ENCODE data around the gene GSTM1.
"Not testable (repeated sequence)": the region's sequence is repeated elsewhere in the genome, so short reads cannot be mapped to it uniquely, and the experiment has no call there.

Gene GSTM1

GRCh38 chr1:109697861-109698260 lies 10.2 kb downstream of the GSTM1 start:
- DNase-seq (ENCODE audit: low spot score), result not testable (repeated sequence)

GRCh38 chr1:109702940-109703339 lies 15.3 kb downstream of the GSTM1 start:
- DNase-seq (ENCODE audit: low spot score), result not testable (repeated sequence)

GRCh38 chr1:109704173-109704572 lies 16.6 kb downstream of the GSTM1 start:
- no peak for DNase-seq (ENCODE audit: low spot score)

GRCh38 chr1:109705411-109705810 lies 17.8 kb downstream of the GSTM1 start:
- no peak for DNase-seq (ENCODE audit: low spot score)

GRCh38 chr1:109708949-109709348 lies 21.3 kb downstream of the GSTM1 start:
- DNase-seq (ENCODE audit: low spot score), result not testable (repeated sequence)

GRCh38 chr1:109709822-109710221 lies 22.2 kb downstream of the GSTM1 start:
- DNase-seq (ENCODE audit: low spot score), result not testable (repeated sequence)

- DNase-seq (ENCODE audit: low spot score), result not testable (repeated sequence)
Observed at GRCh38 chr1:109711593-109712320, 24.1 kb downstream of the GSTM1 start, which contains the start of gene GSTM5. TSS of gene GSTM5 (plus strand) at chr1:109712251. CDS start at chr1:109712313, 62 bp downstream.

GRCh38 chr1:109712321-109712864 lies 24.8 kb downstream of the GSTM1 start:
- DNase-seq (ENCODE audit: low spot score), result no peak

GRCh38 chr1:109713636-109714035 lies 26.0 kb downstream of the GSTM1 start:
- DNase-seq (ENCODE audit: low spot score), result no peak

GRCh38 chr1:109714661-109715372 lies 27.2 kb downstream of the GSTM1 start:
- no peak for DNase-seq (ENCODE audit: low spot score)

GRCh38 chr1:109716121-109716520 lies 28.5 kb downstream of the GSTM1 start:
- DNase-seq (ENCODE audit: low spot score), result no peak

- no peak for DNase-seq (ENCODE audit: low spot score)
Observed at GRCh38 chr1:109716570-109717090, 29.0 kb downstream of the GSTM1 start.

GRCh38 chr1:109717729-109718128 lies 30.1 kb downstream of the GSTM1 start:
- DNase-seq (ENCODE audit: low spot score), result no peak

- DNase-seq (ENCODE audit: low spot score), result peak; percentile 70
Observed at GRCh38 chr1:109718495-109718894, 30.9 kb downstream of the GSTM1 start.

- no peak for DNase-seq (ENCODE audit: low spot score)
Observed at GRCh38 chr1:109719337-109719837, 31.8 kb downstream of the GSTM1 start.

- no peak for DNase-seq (ENCODE audit: low spot score)
Observed at GRCh38 chr1:109721042-109721441, 33.4 kb downstream of the GSTM1 start.

GRCh38 chr1:109721971-109722370 lies 34.4 kb downstream of the GSTM1 start:
- DNase-seq (ENCODE audit: low spot score), result no peak

- DNase-seq (ENCODE audit: low spot score), result no peak
Observed at GRCh38 chr1:109722908-109723691, 35.5 kb downstream of the GSTM1 start.

GRCh38 chr1:109724933-109725332 lies 37.3 kb downstream of the GSTM1 start:
- no peak for DNase-seq (ENCODE audit: low spot score)

- DNase-seq (ENCODE audit: low spot score), result no peak
Observed at GRCh38 chr1:109725510-109725909, 37.9 kb downstream of the GSTM1 start.

GRCh38 chr1:109726007-109726406 lies 38.4 kb downstream of the GSTM1 start:
- DNase-seq (ENCODE audit: low spot score), result no peak

Data from HuH-7 (cell line).